ENCODE measurements around the gene FADS1. TPM values are rescaled to one million over a fixed set of nuclear protein-coding genes. Genes with fewer than 3 reads are reported as not detected.

FADS1 gene
- total and polyA plus RNA-seq, 8 donors = 21.5 to 161 (median 36.1) TPM

- Histone ChIP-seq H3K27me3 (peaks cover 0 to 15% of the 10 kb centered on the region in 2 donors), H3K36me3 (no peaks in the 10 kb centered on the region), H3K4me1 (peaks cover 0 to 19% of the 10 kb centered on the region in 2 donors), H3K9me3 (no peaks in the 10 kb centered on the region), H3K27ac (no peak overlapping the region), H3K4me3 (no peak overlapping the region)
- DNase-seq (no peak), ATAC-seq (no peak)
- TF ChIP-seq CTCF (IDR thresholded peaks at IDR 0.05) = no peak
- intact Hi-C loops (cut with DNase I) = no loop called here
These were observed 42.4 kb downstream of the FADS1 start for GRCh38 chr11:61774411-61774810.

- intact Hi-C loops (cut with DNase I) = no loop called here
- no peak for ATAC-seq
These were observed 43.0 kb downstream of the FADS1 start for GRCh38 chr11:61773809-61774208.

DNA sequence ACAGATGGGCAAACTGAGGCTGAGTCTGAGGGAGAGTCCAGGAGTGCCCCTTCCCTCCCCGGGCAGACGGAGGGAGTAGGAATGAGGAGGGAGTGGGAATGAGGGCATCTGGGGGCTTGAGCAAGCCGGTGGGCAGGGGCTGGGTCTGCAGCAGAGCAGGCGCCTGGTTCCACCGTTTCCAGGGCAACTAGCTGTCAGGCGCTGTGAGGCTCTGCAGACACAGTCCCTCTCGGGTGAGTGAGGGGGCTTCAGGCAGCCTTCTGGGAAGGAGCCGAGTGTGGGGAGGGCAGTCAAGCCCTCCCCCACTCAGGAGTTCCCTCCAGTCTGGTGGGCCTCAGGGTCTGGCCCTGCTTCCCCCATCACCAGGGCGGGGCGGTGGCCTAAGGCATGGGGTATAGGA lies 43.4 kb downstream of the FADS1 start:
- DNase-seq (no peak), ATAC-seq (no peak)
- intact Hi-C loops (cut with DNase I) = no loop called here
- Histone ChIP-seq H3K4me3 (no peak overlapping the region), H3K4me1 (peaks cover 0 to 19% of the 10 kb centered on the region in 2 donors), H3K27ac (no peak overlapping the region), H3K27me3 (peaks cover 0 to 15% of the 10 kb centered on the region in 2 donors), H3K36me3 (no peaks in the 10 kb centered on the region), H3K9me3 (no peaks in the 10 kb centered on the region)
- TF ChIP-seq CTCF (IDR thresholded peaks at IDR 0.05) = no peak

More at GRCh38 chr11:61773809-61774208, 43.0 kb downstream of the FADS1 start:
- peak in 1 of 4 donors; percentile 69 for DNase-seq
- H3K4me1 ChIP-seq = peaks cover 0 to 19% of the 10 kb centered on the region in 2 donors
- H3K36me3 ChIP-seq = no peaks in the 10 kb centered on the region
- H3K27ac ChIP-seq = no peak overlapping the region
- TF ChIP-seq CTCF (IDR thresholded peaks at IDR 0.05) = no peak
- H3K27me3 ChIP-seq = peaks cover 0 to 15% of the 10 kb centered on the region in 2 donors
- no peak overlapping the region for H3K4me3 ChIP-seq
- H3K9me3 ChIP-seq = no peaks in the 10 kb centered on the region

DNA sequence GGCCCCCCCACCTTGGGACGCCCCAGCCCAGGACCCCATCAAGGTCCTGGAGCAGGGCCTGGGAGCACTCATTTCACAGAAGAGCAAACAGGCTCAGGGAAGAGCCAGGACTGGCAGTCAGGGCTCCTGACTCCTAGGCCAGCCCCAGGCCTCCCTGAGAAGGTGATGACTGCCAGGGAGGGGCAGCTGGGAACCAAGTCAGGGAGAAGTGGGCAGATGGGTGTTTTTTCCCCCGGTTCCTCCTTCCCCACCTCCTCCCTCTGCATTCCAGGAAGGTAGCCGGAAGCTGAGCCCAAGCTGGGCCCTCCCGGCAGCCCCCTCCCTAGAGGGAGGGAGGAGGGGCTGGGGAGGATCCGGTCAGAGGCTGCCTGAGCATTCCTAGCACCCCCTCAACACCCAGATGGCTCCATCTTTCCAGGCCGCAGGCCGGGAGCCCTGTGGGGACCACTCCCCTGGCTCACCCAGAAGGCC lies 44.8 kb downstream of the FADS1 start:
- H3K4me3 ChIP-seq = no peak overlapping the region
- peak in 1 of 4 donors; percentile 52 for DNase-seq
- peaks cover 0 to 16% of the 10 kb centered on the region in 2 donors for H3K4me1 ChIP-seq
- no peak for TF ChIP-seq CTCF (IDR thresholded peaks at IDR 0.05)
- H3K9me3 ChIP-seq = no peaks in the 10 kb centered on the region
- H3K27ac ChIP-seq = no peak overlapping the region
- ATAC-seq = no peak
- intact Hi-C loops (cut with DNase I) = no loop called here
- H3K36me3 ChIP-seq = no peaks in the 10 kb centered on the region
- peaks cover 0 to 5% of the 10 kb centered on the region in 2 donors for H3K27me3 ChIP-seq

DNA sequence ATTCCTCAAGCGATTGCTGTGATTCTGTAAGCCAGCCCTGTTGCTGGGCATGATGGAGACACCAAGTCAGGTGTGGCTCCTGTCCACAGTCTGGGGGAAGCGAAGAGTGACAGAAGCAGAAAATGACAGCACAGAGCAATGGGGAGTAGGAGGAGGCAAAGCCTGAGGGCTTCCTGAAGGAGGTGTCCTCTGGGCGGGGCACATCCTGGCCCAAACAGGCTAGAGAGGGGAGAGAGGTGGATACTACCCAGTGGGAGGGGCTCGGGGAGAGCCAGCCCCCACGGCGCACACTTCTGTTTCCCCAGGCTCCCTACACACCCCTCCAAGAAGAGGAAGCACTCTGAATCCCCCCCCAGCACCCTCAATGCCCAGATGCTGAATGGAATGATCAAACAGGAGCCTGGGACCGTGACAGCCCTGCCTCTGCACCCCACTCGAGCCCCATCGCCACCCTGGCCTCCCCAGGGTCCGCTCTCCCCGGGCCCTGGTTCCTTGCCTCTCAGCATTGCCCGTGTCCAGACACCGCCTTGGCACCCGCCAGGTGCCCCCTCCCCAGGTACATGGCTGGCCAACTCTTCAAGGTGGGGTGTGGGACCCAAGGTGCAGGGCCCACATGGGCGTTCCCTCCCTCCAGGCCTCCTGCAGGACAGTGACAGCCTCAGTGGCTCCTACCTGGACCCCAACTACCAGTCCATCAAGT lies 45.5 kb downstream of the FADS1 start:
- no peak overlapping the region for H3K27ac ChIP-seq
- no peak for DNase-seq

More for the DNA sequence above, 45.5 kb downstream of the FADS1 start:
- Histone ChIP-seq H3K4me1 (peaks cover 0 to 10% of the 10 kb centered on the region in 2 donors), H3K9me3 (no peaks in the 10 kb centered on the region), H3K27me3 (no peaks in the 10 kb centered on the region), H3K4me3 (no peak overlapping the region), H3K36me3 (no peaks in the 10 kb centered on the region)
- TF ChIP-seq CTCF (IDR thresholded peaks at IDR 0.05) = no peak
- no peak for ATAC-seq
- intact Hi-C loops (cut with DNase I) = no loop called here

Data from left lung (tissue), 10 donors.